ENCODE measurements around the gene IL4I1. TPM values are rescaled to one million over a fixed set of nuclear protein-coding genes. Genes with fewer than 3 reads are reported as not detected.

Gene IL4I1
- total RNA-seq, 1 donor from 2014 or later = 0.58 TPM

DNA sequence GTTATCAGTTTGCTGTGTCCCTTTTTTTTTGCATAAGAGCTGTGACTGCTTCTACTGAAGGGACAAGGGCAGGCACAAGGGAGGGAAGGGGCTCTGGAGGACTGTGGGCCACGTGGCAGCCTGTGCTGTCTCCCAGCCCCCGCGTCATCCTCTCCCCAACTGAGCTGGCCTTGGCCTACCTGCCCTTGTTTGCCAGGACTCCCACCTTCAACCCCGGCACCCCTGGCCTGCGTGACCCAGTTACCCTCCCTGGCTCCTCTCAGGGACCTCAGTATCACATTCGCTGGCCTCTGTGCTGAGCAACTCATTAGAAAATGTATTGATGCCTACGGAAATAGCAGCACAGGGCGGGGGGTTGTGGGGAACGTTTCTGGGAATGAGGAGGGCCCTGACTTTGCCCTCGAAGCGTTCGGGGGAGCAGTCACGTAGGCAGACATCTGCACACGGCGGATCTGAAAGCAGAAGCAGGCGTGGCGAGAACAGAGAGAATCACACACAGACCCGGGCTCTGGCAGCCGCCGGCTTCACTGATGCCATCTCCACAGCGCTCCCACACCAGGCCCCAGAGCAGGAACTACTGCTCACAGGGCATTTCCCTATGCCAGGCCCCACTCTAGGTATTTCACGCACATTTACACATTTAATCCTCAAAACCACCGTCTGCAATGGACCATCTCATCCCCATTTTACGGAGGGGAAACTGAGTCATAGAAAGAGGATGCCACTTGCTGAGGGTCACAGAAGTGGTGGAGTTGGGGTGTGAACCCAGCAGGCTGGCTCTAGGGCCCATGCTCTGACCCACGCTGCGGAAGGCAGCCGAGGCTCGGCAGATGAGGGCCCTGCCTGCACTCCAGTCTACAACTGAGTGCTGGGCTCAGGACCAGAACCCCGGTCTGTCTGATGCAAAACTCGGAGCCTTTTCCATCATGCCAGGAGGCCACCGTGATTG is 26.6 kb upstream of the IL4I1 start:
- no peaks in the 10 kb centered on the region for H3K9me3 Mint-ChIP-seq
- DNase-seq (ENCODE audit: extremely low spot score, unreplicated experiment) = no peak
- H3K27me3 Mint-ChIP-seq = no peaks in the 10 kb centered on the region
- H3K4me3 Mint-ChIP-seq = no peak overlapping the region
- peaks cover 15% of the 10 kb centered on the region for H3K4me1 Mint-ChIP-seq (ENCODE audit: unreplicated experiment)
- TF ChIP-seq, protein P1, sequence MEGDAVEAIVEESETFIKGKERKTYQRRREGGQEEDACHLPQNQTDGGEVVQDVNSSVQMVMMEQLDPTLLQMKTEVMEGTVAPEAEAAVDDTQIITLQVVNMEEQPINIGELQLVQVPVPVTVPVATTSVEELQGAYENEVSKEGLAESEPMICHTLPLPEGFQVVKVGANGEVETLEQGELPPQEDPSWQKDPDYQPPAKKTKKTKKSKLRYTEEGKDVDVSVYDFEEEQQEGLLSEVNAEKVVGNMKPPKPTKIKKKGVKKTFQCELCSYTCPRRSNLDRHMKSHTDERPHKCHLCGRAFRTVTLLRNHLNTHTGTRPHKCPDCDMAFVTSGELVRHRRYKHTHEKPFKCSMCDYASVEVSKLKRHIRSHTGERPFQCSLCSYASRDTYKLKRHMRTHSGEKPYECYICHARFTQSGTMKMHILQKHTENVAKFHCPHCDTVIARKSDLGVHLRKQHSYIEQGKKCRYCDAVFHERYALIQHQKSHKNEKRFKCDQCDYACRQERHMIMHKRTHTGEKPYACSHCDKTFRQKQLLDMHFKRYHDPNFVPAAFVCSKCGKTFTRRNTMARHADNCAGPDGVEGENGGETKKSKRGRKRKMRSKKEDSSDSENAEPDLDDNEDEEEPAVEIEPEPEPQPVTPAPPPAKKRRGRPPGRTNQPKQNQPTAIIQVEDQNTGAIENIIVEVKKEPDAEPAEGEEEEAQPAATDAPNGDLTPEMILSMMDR (conservative IDR thresholded peaks at IDR 0.05) = no peak
- H3K36me3 Mint-ChIP-seq = peaks cover 15% of the 10 kb centered on the region
- H3K27ac Mint-ChIP-seq = no peak overlapping the region

DNA sequence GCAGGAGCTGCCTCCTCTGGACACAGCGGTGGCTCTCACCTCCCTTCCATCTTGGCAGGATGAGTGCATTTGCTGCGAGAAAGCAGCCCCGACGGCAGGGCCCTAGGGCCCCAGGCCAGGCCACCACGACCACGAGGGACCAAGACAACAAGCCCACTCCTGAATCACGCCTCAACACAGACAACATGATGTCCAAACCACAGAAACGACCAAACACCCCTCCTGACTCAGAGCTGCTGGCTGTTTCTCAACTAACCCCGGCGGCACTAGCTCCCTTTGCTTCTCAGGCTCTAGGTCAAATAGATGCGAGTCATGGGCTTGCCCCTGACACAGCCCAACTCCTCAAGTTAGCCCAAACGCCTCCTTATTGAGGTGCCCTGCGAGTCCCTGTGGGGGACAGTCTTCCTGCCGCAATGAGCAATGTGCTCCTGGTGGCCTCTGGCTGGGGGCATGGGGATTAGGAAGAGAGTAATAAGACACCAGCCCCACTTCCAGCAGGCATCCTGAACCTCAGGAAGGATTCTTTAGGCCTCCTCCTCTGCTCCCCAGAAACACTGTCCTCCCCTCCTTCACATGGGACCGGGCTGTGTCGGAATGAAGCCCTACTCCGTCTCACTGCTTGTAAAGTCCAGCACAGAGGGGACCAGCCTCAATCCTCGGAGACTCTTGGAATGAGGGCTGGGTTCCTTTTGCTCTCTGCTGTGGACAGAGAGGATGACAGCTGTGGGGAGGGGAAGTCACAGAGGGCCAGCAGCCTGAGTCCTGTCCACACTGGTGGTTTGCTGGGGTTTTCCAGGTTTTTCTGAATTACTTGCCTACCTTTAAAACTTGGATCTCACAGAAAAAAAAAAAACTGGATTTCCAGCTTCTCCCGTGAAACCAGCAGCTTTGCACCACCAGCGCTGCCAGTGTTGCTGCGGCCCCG is 25.4 kb upstream of the IL4I1 start:
- peaks cover 9% of the 10 kb centered on the region for H3K36me3 Mint-ChIP-seq
- H3K27ac Mint-ChIP-seq = no peak overlapping the region
- DNase-seq (ENCODE audit: extremely low spot score, unreplicated experiment) = no peak

DNA sequence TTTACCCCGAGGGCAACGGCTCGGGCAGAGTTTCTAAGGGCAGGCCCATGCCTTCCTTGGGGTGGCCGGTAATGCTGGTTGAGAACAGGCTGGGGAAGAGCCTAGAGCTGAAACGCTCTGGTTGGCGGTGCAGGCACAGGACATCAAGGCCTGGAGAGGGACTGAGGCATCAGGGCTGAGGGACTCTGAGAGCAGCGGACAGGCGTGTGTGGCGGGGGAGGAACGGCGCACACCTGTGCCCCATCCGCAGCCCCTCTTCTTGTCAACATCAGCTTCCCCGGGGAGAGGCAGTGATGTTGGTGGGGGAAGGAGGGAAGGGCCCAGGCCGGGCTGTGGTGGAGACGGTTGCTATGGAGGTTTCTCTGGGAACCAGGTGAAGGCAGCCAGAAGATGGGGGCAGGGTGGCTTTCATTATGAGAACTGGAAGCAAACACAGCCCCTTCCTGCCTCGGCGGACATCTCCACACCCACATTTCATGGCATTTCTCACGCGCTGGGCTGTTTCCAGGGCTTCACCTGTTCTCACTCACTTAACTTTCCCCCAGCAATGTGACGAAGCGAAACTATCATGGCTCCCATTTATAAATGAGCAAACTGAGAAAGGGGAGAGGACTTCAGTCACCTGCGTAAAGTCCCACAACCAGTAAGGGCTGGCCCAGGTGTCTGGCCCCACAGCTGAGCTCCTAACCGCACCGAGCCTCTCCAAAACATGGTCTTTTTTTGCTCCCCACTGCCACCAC is 24.1 kb upstream of the IL4I1 start:
- no peaks in the 10 kb centered on the region for H3K9me3 Mint-ChIP-seq
- peak overlapping the region; percentile 72 for H3K27ac Mint-ChIP-seq
- H3K4me1 Mint-ChIP-seq (ENCODE audit: unreplicated experiment) = peaks cover 15% of the 10 kb centered on the region
- DNase-seq (ENCODE audit: extremely low spot score, unreplicated experiment) = no peak
- peaks cover 15% of the 10 kb centered on the region for H3K36me3 Mint-ChIP-seq
- no peaks in the 10 kb centered on the region for H3K27me3 Mint-ChIP-seq
- no peak overlapping the region for H3K4me3 Mint-ChIP-seq
- TF ChIP-seq, protein P1 (conservative IDR thresholded peaks at IDR 0.05) = no peak

More for the DNA sequence above, 25.4 kb upstream of the IL4I1 start:
- Mint-ChIP-seq H3K4me1 (ENCODE audit: unreplicated experiment) (peaks cover 10% of the 10 kb centered on the region), H3K27me3 (no peaks in the 10 kb centered on the region), H3K9me3 (no peaks in the 10 kb centered on the region), H3K4me3 (no peak overlapping the region)
- TF ChIP-seq, protein P1 (conservative IDR thresholded peaks at IDR 0.05) = no peak

DNA sequence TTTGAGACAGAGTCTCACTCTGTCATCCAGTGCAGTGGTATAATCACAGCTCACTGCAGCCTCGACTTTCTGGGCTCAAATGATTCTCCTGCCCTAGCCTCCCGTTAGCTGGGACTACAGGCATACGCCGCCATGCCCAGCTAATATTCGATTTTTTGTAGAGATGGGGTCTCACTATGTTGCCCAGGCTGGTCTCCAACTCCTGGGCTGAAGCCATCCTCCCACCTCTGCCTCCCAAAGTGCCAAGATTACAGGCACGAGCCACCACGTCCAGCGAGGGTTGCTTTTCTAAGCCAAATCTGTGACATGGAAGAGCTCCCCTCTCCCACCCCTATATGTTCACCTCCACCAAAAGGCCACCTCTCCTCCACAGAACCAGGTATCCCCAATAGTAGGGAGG is 21.4 kb upstream of the IL4I1 start:
- Mint-ChIP-seq H3K27me3 (no peaks in the 10 kb centered on the region), H3K27ac (peak overlapping the region; percentile 39), H3K4me1 (ENCODE audit: unreplicated experiment) (peaks cover 26% of the 10 kb centered on the region), H3K4me3 (no peak overlapping the region), H3K36me3 (peaks cover 34% of the 10 kb centered on the region), H3K9me3 (peaks cover 4% of the 10 kb centered on the region)
- DNase-seq (ENCODE audit: extremely low spot score, unreplicated experiment) = no peak
- TF ChIP-seq, protein P1 (conservative IDR thresholded peaks at IDR 0.05) = no peak

Measured in type B pancreatic cell (in vitro differentiated cells).